KBM-7 (cell line): ENCODE data around the gene LAS1L.
"Not testable (repeated sequence)": the region's sequence is repeated elsewhere in the genome, so short reads cannot be mapped to it uniquely, and the experiment has no call there.

Experiments used
- DNase-seq: peaks from one replicate; pipeline ENCODE4 v3.0.0-alpha.2; 2015
- in situ Hi-C: fragments of 300-500 bp; cut with MboI; formaldehyde crosslinking; loops from 2 replicates; pipeline ENCODE4 v1.14.3; 2020; ENCODE audit warnings: low sequenced_read_pairs, low pct_unique_long_range_greater_than_20kb, mixed read lengths

The LAS1L gene

GRCh38 chrX:65534450-65535292 is at the start of gene LAS1L:
LAS1L (minus strand) TSS chrX:65534787; CDS start chrX:65534715, 72 bp downstream.
- in situ Hi-C loops, result no loop called here
- DNase-seq, result peak; percentile 99

DNA sequence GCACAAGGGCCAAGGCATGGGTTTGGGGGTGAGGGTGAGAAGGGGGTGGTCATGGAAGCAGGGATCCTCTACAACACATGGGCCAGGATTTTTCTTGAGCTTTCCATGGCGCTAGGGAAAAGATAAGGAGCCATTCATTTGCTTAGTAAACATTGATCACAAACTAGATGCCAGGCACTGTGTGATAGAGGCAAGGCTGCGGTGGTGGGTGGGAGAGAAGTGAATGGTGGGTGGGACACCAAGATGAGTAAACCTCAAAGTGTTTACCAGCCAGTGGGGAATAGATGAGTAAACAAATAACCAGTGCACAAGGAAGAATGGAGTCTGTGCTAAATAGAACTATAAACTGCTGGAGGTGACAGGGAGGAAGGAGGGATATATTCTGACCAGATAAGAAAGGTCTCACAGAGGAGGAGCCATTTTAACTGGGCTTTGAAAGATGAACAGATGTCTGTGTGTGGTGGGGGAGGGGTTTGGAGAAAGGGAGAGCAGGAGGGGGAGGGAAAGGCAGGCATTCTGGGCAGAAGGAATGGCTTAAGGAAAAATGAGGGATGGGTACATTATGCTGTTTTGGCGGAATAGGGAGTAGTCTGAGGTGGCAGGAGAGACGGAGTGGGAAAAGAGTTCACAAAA is 48.0 kb upstream of the LAS1L start:
- DNase-seq, result no peak
- in situ Hi-C loops, result loop anchor here (25.0 kb wide), 3 partner anchors 430 to 1155 kb away; no protein-coding TSS in a partner anchor

GRCh38 chrX:65581661-65582339 is 47.2 kb upstream of the LAS1L start:
- peak; percentile 86 for DNase-seq
- in situ Hi-C loops, result loop anchor here (25.0 kb wide), 3 partner anchors 431 to 1156 kb away; no protein-coding TSS in a partner anchor

DNA sequence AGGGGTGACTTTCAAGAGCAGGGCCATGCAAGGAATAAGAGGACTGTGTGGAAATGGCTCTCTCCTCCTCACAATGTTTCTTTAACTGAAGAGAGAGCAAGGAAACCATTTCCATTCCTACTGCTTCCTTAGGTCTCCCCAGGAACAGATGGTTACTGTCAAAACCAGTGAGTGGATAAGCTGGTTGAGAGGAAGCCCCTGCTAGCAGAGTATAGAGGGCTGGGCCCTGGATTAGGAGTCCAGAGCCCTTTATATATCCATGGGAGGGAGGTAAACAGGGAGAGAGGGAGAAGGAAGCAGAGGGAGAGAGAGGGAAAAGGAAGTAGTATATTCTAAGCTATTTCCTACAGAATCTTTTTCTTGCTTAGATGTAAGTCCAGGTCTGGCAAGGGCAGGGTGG is 43.8 kb upstream of the LAS1L start:
- in situ Hi-C loops, result loop anchor here (25.0 kb wide), 3 partner anchors 434 to 1159 kb away; no protein-coding TSS in a partner anchor
- no peak for DNase-seq

DNA sequence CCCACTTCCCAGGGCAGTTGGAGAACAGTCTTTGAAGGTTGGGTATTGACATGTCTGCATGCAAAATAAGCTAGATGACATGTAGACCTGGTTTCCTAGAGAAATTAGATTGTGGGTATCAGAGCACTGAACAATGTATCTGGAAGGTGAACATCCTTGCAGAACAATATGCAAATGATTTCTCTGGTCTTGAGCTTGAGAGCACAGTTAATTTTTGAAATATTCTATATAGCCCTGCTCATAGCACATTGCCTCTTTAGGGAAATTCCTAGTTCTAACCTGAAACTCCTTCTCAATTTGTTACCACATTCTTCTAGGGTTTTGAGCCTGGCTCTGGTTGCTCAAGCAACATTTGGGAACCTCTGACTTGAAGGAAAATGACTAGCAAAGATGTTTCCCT is 41.6 kb upstream of the LAS1L start:
- in situ Hi-C loops, result loop anchor here (25.0 kb wide), 3 partner anchors 436 to 1161 kb away; no protein-coding TSS in a partner anchor
- no peak for DNase-seq

DNA sequence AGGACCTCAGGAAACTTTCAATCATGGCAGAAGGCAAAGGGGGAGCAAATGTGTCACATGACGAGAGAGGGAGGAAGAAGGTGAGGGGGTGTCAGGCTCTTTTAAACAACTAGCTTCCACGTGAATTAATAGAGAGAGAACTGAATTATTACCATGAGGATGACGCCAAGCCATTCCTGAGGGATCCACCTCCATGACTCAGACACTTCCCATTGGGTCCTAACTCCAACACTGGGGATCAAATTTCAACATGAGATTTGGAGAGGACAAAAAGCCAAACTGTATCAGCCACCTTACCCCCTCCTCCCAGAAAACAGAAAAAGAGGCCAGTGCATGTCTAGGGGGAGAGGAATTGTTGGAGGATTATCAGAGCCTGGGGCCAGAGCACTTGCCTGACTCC is 40.4 kb upstream of the LAS1L start:
- in situ Hi-C loops, result loop anchor here (25.0 kb wide), 3 partner anchors 437 to 1162 kb away; no protein-coding TSS in a partner anchor
- DNase-seq, result no peak

- in situ Hi-C loops, result no loop called here
- DNase-seq, result peak; percentile 63
Measured at GRCh38 chrX:65574356-65574755, 39.8 kb upstream of the LAS1L start.

DNA sequence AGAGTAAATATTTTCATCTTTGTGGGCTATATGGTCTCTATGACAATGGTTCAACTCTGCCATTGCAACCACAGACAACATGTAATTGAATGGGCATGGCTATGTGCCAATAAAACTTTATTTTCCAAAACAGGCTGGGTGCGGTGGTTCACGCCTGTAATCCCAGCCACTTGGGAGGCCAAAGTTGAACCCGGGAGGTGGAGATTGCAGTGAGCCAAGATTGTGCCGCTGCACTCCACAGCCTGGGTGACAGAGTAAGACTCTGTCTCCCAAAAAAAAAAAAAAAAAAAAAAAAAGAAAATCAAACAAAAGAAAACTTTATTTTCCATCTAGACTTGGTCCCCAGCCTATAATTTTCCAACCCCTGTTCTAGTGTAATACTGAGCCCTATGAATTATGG is 38.4 kb upstream of the LAS1L start:
- in situ Hi-C loops, result no loop called here
- DNase-seq, result no peak

DNA sequence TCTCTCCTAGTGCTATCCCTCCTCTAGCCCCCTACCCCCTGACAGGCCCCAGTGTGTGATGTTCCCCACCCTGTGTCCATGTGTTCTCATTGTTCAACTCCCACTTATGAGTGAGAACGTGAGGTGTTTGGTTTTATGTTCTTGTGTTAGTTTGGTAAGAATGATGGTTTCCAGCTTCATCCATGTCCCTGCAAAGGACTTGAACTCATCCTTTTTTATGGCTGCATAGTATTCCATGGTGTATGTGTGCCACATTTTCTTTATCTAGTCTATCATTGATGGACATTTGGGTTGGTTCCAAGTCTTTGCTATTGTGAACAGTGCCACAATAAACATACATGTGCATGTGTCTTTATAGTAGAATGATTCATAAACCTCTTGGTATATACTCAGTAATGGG is 28.3 kb upstream of the LAS1L start:
- in situ Hi-C loops, DNase-seq: not testable (repeated sequence)

GRCh38 chrX:65551489-65552339 is 17.1 kb upstream of the LAS1L start:
- in situ Hi-C loops, result no loop called here
- DNase-seq, result no peak

GRCh38 chrX:65551086-65551485 is 16.5 kb upstream of the LAS1L start:
- no peak for DNase-seq
- in situ Hi-C loops, result no loop called here

DNA sequence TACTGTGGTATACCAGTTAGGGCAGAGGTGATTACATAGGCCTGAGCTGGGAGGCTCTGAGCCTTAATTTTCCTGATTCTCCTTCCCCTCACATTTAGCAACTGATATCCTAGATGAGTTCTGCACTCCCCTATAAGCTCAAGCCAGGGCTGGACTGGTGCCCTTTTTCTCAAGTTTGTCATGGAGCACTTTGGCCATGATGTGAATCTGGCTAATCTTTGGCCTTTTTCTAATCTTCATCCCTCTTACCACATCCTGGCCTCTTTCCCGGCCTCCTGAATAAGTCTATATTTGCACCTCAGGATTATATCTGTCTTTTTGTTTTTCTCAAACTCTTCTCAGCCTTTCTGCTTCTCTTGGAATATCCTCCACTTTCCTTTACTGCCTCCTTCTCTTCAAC is 10.9 kb upstream of the LAS1L start:
- in situ Hi-C loops, result no loop called here
- no peak for DNase-seq

DNA sequence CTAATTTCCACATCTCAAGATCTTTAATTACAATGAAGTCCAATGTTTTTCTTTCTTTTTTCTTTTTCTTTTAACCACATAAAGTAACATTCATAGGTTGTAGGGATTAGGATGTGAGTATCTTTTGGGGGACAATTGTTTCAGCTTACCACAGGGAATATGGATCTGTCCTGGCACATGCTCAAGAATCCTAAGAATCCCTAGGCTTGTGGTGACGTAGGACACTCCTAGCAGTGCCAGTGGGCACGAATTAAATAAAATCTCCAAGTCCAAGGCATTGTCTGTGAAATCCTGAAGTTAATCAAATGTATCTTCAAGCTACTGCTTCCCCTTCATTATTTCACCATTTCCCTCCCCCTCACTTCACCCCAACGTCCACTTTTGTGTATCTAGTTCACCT is 2.6 kb upstream of the LAS1L start:
- DNase-seq, result no peak
- in situ Hi-C loops, result no loop called here

DNA sequence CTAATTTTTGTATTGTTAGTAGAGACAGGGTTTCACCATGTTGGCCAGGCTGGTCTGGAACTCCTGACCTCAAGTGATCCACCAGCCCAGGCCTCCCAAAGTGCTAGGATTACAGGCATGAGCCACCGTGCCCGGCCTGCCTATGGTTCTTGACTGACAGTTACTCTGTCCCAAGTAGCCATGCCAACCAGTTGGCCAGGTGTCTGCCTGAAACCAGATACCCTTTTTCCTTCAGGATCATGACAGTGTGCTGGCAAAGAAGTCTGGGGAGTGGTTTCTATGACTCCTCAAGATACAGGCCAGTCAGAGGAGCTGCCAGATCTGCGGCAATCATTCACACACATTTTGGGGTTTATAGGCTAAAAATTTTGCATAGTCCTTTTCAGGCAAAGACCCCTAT is 1.7 kb upstream of the LAS1L start:
- DNase-seq, result no peak
- in situ Hi-C loops, result no loop called here

DNA sequence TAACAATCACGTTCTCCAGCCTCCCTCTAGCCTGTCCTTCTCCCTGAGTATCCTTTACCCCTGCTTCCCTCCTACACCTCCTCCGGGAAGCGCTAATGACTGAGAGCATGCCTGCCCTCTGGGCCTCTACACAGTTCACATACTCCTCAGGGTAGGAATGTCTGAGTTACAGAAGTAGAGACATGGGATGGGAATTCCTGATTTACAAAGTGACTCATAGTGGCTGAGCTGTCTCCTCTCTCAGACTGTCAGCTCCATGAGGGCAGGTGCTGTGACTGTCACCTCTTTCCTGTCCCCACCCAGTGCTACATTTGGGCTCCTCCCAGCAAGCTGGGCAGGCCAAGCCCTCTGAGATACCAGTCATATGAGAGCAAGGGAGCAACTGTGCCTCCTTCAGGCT is 2.6 kb downstream of the LAS1L start:
- in situ Hi-C loops, result no loop called here
- DNase-seq, result no peak

GRCh38 chrX:65528705-65529340 is 5.8 kb downstream of the LAS1L start:
- DNase-seq, result peak; percentile 76
- in situ Hi-C loops, result no loop called here

GRCh38 chrX:65528293-65528692 is 6.3 kb downstream of the LAS1L start:
- no peak for DNase-seq
- in situ Hi-C loops, result no loop called here

DNA sequence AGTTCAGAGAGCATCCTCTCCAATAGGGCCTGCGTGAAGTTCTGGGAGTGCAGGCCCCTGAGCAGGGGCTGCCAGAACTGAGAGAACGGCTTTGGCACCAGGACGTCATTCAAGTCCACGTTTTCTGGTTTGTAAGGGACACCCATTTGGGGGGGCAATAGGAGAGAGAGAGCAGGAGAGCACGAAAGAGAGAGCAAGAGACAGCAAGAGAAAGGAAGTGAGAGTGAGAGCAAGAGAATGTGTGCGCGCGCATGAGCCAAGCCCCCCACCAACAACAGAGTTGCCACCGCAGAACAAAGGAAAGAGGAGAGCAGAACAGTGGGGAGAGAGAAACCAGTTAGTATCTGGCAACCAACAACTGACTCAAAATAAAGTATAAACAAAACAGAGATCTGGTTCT is 10.4 kb downstream of the LAS1L start:
- in situ Hi-C loops, result no loop called here
- no peak for DNase-seq
